Measurements from ENCODE around the gene SLC2A4RG.

Gene SLC2A4RG

DNA sequence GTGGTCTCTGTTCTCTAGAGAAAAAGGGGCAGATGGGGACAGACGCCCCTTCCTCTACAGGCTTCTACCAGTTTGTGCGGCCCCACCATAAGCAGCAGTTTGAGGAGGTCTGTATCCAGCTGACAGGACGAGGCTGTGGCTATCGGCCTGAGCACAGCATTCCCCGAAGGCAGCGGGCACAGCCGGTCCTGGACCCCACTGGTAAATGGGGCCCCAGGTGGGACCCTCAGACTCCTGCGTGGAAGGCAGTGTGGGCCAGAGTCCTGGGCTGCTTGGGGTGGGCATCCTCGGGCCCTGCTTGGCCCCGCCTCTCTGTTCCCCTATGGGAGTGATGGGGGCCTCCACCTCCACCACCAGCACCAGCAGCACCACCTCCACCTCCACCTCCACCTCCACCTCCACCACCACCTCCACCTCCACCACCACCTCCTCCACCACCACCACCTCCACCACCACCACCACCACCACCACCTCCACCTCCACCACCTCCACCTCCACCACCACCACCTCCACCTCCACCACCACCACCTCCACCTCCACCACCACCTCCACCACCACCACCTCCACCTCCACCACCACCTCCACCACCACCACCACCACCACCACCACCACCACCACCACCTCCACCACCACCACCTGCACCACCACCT, 46.4 kb upstream of the SLC2A4RG start:
- TF ChIP-seq, protein P1, sequence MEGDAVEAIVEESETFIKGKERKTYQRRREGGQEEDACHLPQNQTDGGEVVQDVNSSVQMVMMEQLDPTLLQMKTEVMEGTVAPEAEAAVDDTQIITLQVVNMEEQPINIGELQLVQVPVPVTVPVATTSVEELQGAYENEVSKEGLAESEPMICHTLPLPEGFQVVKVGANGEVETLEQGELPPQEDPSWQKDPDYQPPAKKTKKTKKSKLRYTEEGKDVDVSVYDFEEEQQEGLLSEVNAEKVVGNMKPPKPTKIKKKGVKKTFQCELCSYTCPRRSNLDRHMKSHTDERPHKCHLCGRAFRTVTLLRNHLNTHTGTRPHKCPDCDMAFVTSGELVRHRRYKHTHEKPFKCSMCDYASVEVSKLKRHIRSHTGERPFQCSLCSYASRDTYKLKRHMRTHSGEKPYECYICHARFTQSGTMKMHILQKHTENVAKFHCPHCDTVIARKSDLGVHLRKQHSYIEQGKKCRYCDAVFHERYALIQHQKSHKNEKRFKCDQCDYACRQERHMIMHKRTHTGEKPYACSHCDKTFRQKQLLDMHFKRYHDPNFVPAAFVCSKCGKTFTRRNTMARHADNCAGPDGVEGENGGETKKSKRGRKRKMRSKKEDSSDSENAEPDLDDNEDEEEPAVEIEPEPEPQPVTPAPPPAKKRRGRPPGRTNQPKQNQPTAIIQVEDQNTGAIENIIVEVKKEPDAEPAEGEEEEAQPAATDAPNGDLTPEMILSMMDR (IDR thresholded peaks at IDR 0.05; ENCODE audit: low read depth, low read length) = no peak
- H3K4me3 ChIP-seq (ENCODE audit: low read depth, low read length) = no peak overlapping the region
- no peak for DNase-seq (ENCODE audit: low read depth, low spot score)
- in situ Hi-C loops (cut with HindIII; ENCODE audit: low sequenced_read_pairs) = no loop called here

DNA sequence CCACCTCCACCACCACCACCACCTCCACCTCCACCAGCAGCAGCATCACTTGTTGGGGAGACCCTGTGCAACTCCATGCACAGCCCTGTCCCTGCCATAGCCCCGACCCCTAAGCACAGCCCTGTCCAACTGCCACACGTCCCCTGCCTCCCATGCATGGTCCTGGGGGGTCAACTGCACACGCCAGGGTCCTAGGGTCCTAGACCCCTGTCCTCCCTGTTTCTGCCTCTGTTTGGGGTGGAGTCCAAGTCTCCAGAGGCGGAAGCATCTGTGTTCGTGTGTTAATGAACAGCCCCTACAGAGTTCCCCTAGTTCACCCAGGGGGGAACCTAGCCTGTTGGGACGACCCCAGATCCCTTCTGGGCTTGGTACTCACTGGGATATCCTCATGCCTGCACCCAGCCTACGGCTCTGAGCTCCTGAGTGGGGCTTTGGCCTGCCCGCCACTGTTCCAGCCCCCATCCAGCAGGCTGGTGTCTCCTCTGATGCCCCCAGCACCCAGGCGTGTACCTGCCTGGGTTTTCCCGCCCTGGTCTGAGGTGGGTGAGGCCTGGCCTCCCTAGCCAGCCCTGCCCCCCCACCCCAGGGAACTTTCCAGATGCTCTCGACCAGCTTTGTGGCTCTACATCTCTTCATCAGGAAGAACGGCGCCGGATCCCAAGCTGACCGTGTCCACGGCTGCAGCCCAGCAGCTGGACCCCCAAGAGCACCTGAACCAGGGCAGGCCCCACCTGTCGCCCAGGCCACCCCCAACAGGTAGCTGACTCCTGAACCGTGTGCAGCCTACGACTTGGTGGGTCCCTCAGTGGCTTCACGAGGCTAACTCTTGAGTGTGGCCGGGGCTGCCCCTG, 45.6 kb upstream of the SLC2A4RG start:
- no peak overlapping the region for H3K4me3 ChIP-seq (ENCODE audit: low read depth, low read length)
- TF ChIP-seq, protein P1 (IDR thresholded peaks at IDR 0.05; ENCODE audit: low read depth, low read length) = no peak
- in situ Hi-C loops (cut with HindIII; ENCODE audit: low sequenced_read_pairs) = no loop called here
- no peak for DNase-seq (ENCODE audit: low read depth, low spot score)

DNA sequence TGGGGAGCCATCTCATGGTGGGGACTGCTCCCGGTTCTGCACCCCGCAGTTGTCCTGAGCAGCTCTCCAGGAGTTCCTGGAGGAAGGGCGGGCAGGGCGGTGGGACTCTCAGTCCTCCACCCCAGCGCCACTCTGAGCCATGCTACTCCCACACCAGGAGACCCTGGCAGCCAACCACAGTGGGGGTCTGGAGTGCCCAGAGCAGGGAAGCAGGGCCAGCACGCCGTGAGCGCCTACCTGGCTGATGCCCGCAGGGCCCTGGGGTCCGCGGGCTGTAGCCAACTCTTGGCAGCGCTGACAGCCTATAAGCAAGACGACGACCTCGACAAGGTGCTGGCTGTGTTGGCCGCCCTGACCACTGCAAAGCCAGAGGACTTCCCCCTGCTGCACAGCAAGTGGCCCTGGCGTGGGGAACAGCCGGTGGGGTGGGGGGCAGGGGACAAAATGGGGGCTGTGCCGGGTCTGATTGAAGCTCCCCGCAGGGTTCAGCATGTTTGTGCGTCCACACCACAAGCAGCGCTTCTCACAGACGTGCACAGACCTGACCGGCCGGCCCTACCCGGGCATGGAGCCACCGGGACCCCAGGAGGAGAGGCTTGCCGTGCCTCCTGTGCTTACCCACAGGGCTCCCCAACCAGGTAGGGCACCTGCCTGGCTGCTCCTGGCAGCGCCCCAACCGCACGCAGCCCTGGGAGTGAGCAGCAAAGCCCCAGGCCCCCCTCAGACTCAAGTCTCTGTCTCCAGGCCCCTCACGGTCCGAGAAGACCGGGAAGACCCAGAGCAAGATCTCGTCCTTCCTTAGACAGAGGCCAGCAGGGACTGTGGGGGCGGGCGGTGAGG, 44.8 kb upstream of the SLC2A4RG start:
- DNase-seq (ENCODE audit: low read depth, low spot score) = no peak
- in situ Hi-C loops (cut with HindIII; ENCODE audit: low sequenced_read_pairs) = no loop called here
- TF ChIP-seq, protein P1 (IDR thresholded peaks at IDR 0.05; ENCODE audit: low read depth, low read length) = no peak
- H3K4me3 ChIP-seq (ENCODE audit: low read depth, low read length) = no peak overlapping the region

DNA sequence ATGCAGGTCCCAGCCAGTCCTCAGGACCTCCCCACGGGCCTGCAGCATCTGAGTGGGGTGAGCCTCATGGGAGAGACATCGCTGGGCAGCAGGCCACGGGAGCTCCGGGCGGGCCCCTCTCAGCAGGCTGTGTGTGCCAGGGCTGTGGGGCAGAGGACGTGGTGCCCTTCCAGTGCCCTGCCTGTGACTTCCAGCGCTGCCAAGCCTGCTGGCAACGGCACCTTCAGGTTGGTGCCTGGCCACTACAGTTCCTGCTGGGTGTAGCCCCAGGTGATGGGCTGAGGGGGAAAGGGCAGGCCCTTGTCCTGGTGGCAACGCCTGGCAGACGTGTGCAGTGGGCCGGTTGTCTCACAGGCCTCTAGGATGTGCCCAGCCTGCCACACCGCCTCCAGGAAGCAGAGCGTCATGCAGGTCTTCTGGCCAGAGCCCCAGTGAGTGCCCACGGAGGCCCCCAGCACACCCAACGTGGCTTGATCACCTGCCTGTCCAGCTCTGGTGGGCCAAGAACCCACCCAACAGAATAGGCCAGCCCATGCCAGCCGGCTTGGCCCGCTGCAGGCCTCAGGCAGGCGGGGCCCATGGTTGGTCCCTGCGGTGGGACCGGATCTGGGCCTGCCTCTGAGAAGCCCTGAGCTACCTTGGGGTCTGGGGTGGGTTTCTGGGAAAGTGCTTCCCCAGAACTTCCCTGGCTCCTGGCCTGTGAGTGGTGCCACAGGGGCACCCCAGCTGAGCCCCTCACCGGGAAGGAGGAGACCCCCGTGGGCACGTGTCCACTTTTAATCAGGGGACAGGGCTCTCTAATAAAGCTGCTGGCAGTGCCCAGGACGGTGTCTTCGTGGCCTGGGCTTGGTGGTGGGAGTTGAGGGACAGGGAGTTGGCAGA, 43.9 kb upstream of the SLC2A4RG start:
- no peak overlapping the region for H3K4me3 ChIP-seq (ENCODE audit: low read depth, low read length)
- TF ChIP-seq, protein P1 (IDR thresholded peaks at IDR 0.05; ENCODE audit: low read depth, low read length) = no peak
- in situ Hi-C loops (cut with HindIII; ENCODE audit: low sequenced_read_pairs) = no loop called here
- no peak for DNase-seq (ENCODE audit: low read depth, low spot score)

DNA sequence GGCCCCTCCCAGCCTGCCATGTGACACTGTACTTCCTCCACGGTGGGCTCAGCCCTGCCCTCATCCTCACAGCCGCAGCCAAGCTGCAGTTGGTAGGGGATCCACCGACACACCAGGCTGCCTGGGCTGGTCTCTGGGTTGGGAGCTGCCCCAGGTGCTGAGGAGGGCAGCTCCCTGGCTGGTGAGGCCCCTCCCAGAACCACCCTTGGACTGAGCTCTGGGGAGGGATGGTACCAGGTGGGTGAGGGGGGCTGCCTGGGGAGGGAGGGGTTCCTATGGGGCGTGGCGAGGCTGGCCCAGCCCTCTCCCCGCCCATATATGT, 43.3 kb upstream of the SLC2A4RG start:
- in situ Hi-C loops (cut with HindIII; ENCODE audit: low sequenced_read_pairs) = no loop called here
- H3K4me3 ChIP-seq (ENCODE audit: low read depth, low read length) = peak overlapping the region; percentile 53
- peak; percentile 55 for DNase-seq (ENCODE audit: low read depth, low spot score)

More for the DNA sequence above, 43.3 kb upstream of the SLC2A4RG start:
- TF ChIP-seq, protein P1 (IDR thresholded peaks at IDR 0.05; ENCODE audit: low read depth, low read length) = no peak

All from astrocyte of the spinal cord (primary cell).